GM18861 (cell line): Measurements from ENCODE around the gene ATMIN.

Experiments
- ATAC-seq: cut with Tn5 transposase; IDR thresholded peaks from one replicate; pipeline ENCODE4 v1.9.1; 2021; ENCODE audit not compliant: unreplicated experiment

The ATMIN gene

GRCh38 chr16:81006211-81006812, 29.3 kb upstream of the ATMIN start:
- peak; percentile 11 for ATAC-seq

- ATAC-seq: peak; percentile 72
Measured at GRCh38 chr16:81006813-81007695, 28.6 kb upstream of the ATMIN start, which contains the start of the genes CENPN and CMC2. TSS of gene CENPN (plus strand) at chr16:81007214. CDS start at chr16:81011940, 4,726 bp downstream. TSS of gene CMC2 (minus strand) at chr16:81006885. CDS start at chr16:80997394, 9,491 bp downstream.

- no peak for ATAC-seq
Measured at GRCh38 chr16:81008505-81008789, 27.2 kb upstream of the ATMIN start.

GRCh38 chr16:81012974-81013373, 22.7 kb upstream of the ATMIN start:
- no peak for ATAC-seq

GRCh38 chr16:81014672-81015071, 21.0 kb upstream of the ATMIN start:
- ATAC-seq: no peak

GRCh38 chr16:81018496-81018895, 17.1 kb upstream of the ATMIN start:
- ATAC-seq: no peak

- no peak for ATAC-seq
Measured at GRCh38 chr16:81026429-81026828, 9.2 kb upstream of the ATMIN start.

GRCh38 chr16:81029930-81030604, 5.6 kb upstream of the ATMIN start:
- ATAC-seq: no peak

- peak; percentile 42 for ATAC-seq
Measured at GRCh38 chr16:81035975-81036750, 521 bp downstream of the ATMIN start.

- no peak for ATAC-seq
Measured at GRCh38 chr16:81036751-81037350, 1.2 kb downstream of the ATMIN start.

- ATAC-seq: no peak
Measured at GRCh38 chr16:81040131-81040530, 4.5 kb downstream of the ATMIN start.

- no peak for ATAC-seq
Measured at GRCh38 chr16:81040842-81041241, 5.2 kb downstream of the ATMIN start.

- ATAC-seq: no peak
Measured at GRCh38 chr16:81041696-81042095, 6.1 kb downstream of the ATMIN start.

- ATAC-seq: no peak
Measured at GRCh38 chr16:81042821-81043220, 7.2 kb downstream of the ATMIN start.

- no peak for ATAC-seq
Measured at GRCh38 chr16:81053761-81054160, 18.1 kb downstream of the ATMIN start.

- ATAC-seq: no peak
Measured at GRCh38 chr16:81060576-81061306, 25.1 kb downstream of the ATMIN start.

GRCh38 chr16:81061307-81061640, 25.6 kb downstream of the ATMIN start:
- no peak for ATAC-seq

GRCh38 chr16:81061871-81062608, 26.4 kb downstream of the ATMIN start:
- ATAC-seq: no peak

- no peak for ATAC-seq
Measured at GRCh38 chr16:81066681-81067080, 31.0 kb downstream of the ATMIN start.
